Chondrocyte (in vitro differentiated cells): Measurements from ENCODE around the gene TNNI2. TPM values are rescaled to one million over a fixed set of nuclear protein-coding genes. Genes with fewer than 3 reads are reported as not detected.

Experiments
- DNase-seq: peaks from one replicate; pipeline ENCODE4 v3.0.0; 2021; ENCODE audit warnings: mixed read lengths, low spot score
- H3K27ac Mint-ChIP-seq: one replicate; pipeline ENCODE4 v1.8.0; 2021; ENCODE audit warnings: mild to moderate bottlenecking, moderate library complexity, mixed read lengths; ENCODE audit not compliant: unreplicated experiment
- H3K27me3 Mint-ChIP-seq: 2 replicates; pipeline ENCODE4 v1.8.0; 2021; ENCODE audit warnings: low read depth, mixed read lengths
- H3K36me3 Mint-ChIP-seq: 2 replicates; pipeline ENCODE4 v1.8.0; 2021; ENCODE audit warnings: low read depth, mixed read lengths
- H3K4me1 Mint-ChIP-seq: 2 replicates; pipeline ENCODE4 v1.8.0; 2021; ENCODE audit warnings: low read depth, mild to moderate bottlenecking, mixed read lengths
- H3K4me3 Mint-ChIP-seq: one replicate; pipeline ENCODE4 v1.8.0; 2021; ENCODE audit warnings: mild to moderate bottlenecking, moderate library complexity, mixed read lengths; ENCODE audit not compliant: unreplicated experiment
- H3K9me3 Mint-ChIP-seq: 2 replicates; pipeline ENCODE4 v1.8.0; 2021; ENCODE audit warnings: low read depth, mixed read lengths
- total RNA-seq: library from RNA; stranded (reverse); gene quantifications from 3 replicates; pipeline ENCODE4 v1.2.1, GENCODE V29; 2021
- TF ChIP-seq, protein P1 (sequence below): fragments of 200-600 bp; sonication (generic); IDR thresholded peaks from 2 replicates; pipeline ENCODE4 v1.5.0; 2021; ENCODE audit warnings: antibody characterized with exemption, mild to moderate bottlenecking, moderate library complexity

TNNI2 gene
- total RNA-seq, 1 donor from 2014 or later, result 1.3 TPM

DNA sequence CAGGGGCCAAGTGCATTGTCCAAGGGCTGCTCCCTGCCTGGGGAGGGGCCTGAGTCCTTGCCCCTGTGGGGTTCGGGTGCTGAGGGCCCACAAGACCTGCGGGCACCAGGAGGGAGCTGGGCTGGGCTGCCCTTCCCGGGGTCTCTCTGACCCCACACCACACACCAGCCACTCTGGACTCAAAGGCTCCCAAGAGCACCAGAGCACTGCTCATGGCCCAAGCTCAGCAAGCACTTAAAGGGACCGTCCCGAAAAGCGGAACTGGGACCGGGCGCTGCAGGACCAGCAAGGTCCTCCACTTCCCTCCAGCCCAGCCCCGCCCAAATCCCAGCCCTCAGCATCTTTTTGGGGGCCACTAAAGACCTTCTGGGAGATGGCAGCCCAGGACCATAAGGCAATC, 19.4 kb downstream of the TNNI2 start:
- Mint-ChIP-seq H3K4me3 (no peak overlapping the region), H3K9me3 (no peaks in the 10 kb centered on the region), H3K27me3 (no peaks in the 10 kb centered on the region), H3K27ac (no peak overlapping the region), H3K36me3 (no peaks in the 10 kb centered on the region), H3K4me1 (no peaks in the 10 kb centered on the region)
- no peak for DNase-seq
- TF ChIP-seq, protein P1, sequence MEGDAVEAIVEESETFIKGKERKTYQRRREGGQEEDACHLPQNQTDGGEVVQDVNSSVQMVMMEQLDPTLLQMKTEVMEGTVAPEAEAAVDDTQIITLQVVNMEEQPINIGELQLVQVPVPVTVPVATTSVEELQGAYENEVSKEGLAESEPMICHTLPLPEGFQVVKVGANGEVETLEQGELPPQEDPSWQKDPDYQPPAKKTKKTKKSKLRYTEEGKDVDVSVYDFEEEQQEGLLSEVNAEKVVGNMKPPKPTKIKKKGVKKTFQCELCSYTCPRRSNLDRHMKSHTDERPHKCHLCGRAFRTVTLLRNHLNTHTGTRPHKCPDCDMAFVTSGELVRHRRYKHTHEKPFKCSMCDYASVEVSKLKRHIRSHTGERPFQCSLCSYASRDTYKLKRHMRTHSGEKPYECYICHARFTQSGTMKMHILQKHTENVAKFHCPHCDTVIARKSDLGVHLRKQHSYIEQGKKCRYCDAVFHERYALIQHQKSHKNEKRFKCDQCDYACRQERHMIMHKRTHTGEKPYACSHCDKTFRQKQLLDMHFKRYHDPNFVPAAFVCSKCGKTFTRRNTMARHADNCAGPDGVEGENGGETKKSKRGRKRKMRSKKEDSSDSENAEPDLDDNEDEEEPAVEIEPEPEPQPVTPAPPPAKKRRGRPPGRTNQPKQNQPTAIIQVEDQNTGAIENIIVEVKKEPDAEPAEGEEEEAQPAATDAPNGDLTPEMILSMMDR, result no peak

DNA sequence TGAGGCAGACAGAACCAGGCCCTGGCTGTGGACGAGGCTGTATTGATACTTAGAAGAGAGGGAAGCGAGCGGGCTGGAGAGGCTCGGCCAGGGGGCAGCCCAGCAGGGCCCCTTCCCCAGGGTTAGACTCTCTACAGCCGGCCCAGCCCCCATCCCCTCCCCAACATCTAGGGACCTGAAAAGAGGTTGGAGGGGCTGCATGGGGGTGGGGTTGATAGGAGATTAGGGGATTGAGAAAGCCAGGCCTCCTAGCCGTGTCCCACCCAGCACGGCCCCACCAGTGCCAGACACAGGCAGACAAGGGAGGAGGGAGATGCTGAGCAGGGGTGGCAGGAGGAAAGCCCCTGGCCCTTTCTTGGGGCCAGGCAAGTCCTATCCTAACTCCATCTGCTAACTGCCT, 19.8 kb downstream of the TNNI2 start:
- Mint-ChIP-seq H3K4me1 (no peaks in the 10 kb centered on the region), H3K27ac (no peak overlapping the region), H3K27me3 (no peaks in the 10 kb centered on the region), H3K9me3 (no peaks in the 10 kb centered on the region), H3K36me3 (no peaks in the 10 kb centered on the region), H3K4me3 (no peak overlapping the region)
- TF ChIP-seq, protein P1, result no peak
- DNase-seq, result no peak

DNA sequence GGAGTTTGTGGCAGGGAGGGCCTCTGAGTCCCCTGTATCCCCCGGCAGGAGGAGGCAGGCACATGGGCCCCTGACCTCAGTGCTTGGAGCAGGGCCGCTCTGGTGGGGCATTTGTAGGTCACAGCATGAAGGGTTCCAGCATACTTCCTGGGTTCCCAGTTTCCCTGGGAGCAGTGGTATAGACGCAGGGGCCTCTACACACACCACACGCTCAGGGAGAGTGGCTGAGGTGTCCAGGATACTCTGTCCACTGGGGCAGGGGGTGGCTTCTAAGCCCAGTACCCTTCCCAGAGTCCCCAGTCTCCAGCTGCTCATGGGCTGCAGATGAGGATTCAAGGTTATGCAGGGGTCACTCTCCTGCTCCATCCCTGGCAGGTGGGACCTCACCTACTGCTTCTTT, 20.2 kb downstream of the TNNI2 start:
- Mint-ChIP-seq H3K27me3 (no peaks in the 10 kb centered on the region), H3K9me3 (no peaks in the 10 kb centered on the region), H3K4me3 (no peak overlapping the region), H3K27ac (no peak overlapping the region), H3K36me3 (no peaks in the 10 kb centered on the region), H3K4me1 (no peaks in the 10 kb centered on the region)
- TF ChIP-seq, protein P1, result no peak
- DNase-seq, result no peak

DNA sequence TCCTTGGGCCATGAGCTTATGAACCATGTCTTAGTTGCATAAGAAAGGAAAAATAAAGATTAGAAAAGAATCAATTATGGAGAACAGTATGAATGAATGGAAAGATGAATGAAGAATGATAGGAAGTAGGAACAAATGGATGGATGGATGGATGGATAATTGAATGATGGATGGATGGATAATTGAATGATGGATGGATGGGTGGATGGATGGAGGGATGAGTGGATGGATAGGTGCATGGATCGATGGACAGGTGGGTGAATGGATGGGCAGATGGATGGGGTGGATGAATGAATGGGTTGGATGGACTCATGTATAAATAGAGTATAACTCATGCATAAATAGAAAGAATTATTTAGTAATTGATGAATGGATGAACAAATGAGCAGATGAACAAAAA, 21.3 kb downstream of the TNNI2 start:
- H3K27me3 Mint-ChIP-seq, result no peaks in the 10 kb centered on the region
- H3K4me1 Mint-ChIP-seq, result no peaks in the 10 kb centered on the region
- TF ChIP-seq, protein P1, result no peak
- no peaks in the 10 kb centered on the region for H3K9me3 Mint-ChIP-seq
- H3K4me3 Mint-ChIP-seq, result no peak overlapping the region
- no peak overlapping the region for H3K27ac Mint-ChIP-seq
- no peak for DNase-seq
- no peaks in the 10 kb centered on the region for H3K36me3 Mint-ChIP-seq

DNA sequence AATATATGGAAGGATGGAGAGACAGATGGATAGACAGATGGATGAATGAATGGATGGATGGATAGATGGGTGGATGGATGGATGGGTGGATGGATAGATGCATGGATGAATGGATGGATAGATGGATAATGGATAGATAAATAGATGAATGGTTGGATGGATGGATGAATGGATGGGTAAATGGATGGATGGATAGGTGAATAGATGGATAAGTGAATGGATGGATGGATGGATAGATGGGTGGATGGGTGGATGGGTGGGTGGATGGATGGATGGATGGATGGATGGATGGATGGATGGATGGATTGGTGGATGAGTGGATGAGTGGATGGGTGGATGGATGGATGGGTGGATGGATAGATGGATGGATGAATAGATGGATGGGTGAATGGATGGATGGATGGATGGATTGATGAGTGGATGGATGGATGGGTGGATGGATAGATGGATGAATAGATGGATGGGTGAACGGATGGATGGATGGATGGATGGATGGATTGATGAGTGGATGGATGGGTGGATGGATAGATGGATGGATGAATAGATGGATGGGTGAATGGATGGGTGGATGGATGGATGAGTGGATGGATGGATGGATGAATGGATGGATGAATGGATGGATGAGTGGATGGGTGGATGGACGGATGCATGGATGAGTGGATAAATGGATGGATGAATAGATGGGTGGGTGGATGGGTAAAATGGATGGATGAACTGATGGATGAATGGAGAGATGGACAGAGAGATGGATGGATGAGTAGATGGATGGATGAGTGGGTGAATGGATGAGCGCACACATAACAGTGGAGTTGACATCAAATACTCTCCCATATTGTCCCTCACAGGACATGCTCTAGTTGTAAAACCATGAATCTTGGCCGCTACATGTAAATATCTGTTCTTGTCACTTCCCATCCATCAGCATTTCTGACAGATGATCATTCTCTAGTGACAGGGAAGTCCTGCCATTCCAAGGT, 22.9 kb downstream of the TNNI2 start:
- Mint-ChIP-seq H3K9me3 (no peaks in the 10 kb centered on the region), H3K27me3 (no peaks in the 10 kb centered on the region), H3K27ac (no peak overlapping the region), H3K36me3 (no peaks in the 10 kb centered on the region), H3K4me3 (no peak overlapping the region), H3K4me1 (peaks cover 5% of the 10 kb centered on the region)
- no peak for DNase-seq
- TF ChIP-seq, protein P1, result no peak
